ENCODE results near the gene TMEM235. TPM values are rescaled to one million over a fixed set of nuclear protein-coding genes. Genes with fewer than 3 reads are reported as not detected.

The TMEM235 gene
- total RNA-seq, 1 donor from 2014 or later = not detected

GRCh38 chr17:78247304-78247703 lies 15.9 kb downstream of the TMEM235 start:
- no peak for DNase-seq (ENCODE audit: low read depth)
- no peak for TF ChIP-seq CTCF (conservative IDR thresholded peaks at IDR 0.05; ENCODE audit: low read depth, low read length)
- no peak overlapping the region for H3K4me3 ChIP-seq (ENCODE audit: low read depth, low read length)

- H3K4me3 ChIP-seq (ENCODE audit: low read depth, low read length) = no peak overlapping the region
- no peak for TF ChIP-seq CTCF (conservative IDR thresholded peaks at IDR 0.05; ENCODE audit: low read depth, low read length)
- DNase-seq (ENCODE audit: low read depth) = no peak
These were observed 16.9 kb downstream of the TMEM235 start for GRCh38 chr17:78248051-78248914.

GRCh38 chr17:78249074-78249817 lies 17.8 kb downstream of the TMEM235 start:
- H3K4me3 ChIP-seq (ENCODE audit: low read depth, low read length) = no peak overlapping the region
- TF ChIP-seq CTCF (conservative IDR thresholded peaks at IDR 0.05; ENCODE audit: low read depth, low read length) = no peak
- no peak for DNase-seq (ENCODE audit: low read depth)

- no peak overlapping the region for H3K4me3 ChIP-seq (ENCODE audit: low read depth, low read length)
- TF ChIP-seq CTCF (conservative IDR thresholded peaks at IDR 0.05; ENCODE audit: low read depth, low read length) = no peak
- no peak for DNase-seq (ENCODE audit: low read depth)
These were observed 18.7 kb downstream of the TMEM235 start for GRCh38 chr17:78249818-78250806.

GRCh38 chr17:78250891-78251772 lies 19.7 kb downstream of the TMEM235 start:
- peak; percentile 99 for TF ChIP-seq CTCF (conservative IDR thresholded peaks at IDR 0.05; ENCODE audit: low read depth, low read length)
- DNase-seq (ENCODE audit: low read depth) = no peak
- no peak overlapping the region for H3K4me3 ChIP-seq (ENCODE audit: low read depth, low read length)

- no peak for DNase-seq (ENCODE audit: low read depth)
- H3K4me3 ChIP-seq (ENCODE audit: low read depth, low read length) = no peak overlapping the region
- TF ChIP-seq CTCF (conservative IDR thresholded peaks at IDR 0.05; ENCODE audit: low read depth, low read length) = no peak
These were observed 20.3 kb downstream of the TMEM235 start for GRCh38 chr17:78251773-78252103.

Data from epithelial cell of proximal tubule (primary cell).